ENCODE measurements around the gene KCNH5.

Gene KCNH5

DNA sequence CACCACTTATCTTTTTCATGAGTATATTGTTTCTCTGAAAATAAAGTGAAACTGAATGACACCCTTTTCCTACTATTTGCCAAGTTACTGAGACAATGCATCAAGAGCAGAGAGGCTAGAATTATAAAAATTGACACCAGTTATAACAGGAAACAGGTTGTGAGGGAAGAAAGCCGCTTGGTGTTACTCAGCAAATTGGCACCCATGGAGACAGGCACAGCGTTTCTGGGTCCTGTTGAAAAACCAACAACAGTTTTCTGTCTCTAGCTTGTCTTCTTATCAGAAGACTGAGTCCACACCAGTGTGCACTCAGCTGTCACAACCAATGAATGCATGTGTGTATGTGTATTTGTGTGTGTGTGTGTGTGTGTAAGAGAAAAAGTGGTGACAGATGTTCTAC, 267.7 kb downstream of the KCNH5 start:
- TF ChIP-seq EZH2 (IDR thresholded peaks at IDR 0.05; ENCODE audit: borderline replicate concordance, low read depth, low read length, severe bottlenecking): no peak
- TF ChIP-seq, protein P1, sequence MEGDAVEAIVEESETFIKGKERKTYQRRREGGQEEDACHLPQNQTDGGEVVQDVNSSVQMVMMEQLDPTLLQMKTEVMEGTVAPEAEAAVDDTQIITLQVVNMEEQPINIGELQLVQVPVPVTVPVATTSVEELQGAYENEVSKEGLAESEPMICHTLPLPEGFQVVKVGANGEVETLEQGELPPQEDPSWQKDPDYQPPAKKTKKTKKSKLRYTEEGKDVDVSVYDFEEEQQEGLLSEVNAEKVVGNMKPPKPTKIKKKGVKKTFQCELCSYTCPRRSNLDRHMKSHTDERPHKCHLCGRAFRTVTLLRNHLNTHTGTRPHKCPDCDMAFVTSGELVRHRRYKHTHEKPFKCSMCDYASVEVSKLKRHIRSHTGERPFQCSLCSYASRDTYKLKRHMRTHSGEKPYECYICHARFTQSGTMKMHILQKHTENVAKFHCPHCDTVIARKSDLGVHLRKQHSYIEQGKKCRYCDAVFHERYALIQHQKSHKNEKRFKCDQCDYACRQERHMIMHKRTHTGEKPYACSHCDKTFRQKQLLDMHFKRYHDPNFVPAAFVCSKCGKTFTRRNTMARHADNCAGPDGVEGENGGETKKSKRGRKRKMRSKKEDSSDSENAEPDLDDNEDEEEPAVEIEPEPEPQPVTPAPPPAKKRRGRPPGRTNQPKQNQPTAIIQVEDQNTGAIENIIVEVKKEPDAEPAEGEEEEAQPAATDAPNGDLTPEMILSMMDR (IDR thresholded peaks at IDR 0.05; ENCODE audit: borderline replicate concordance, extremely low read depth, low read length, poor library complexity, severe bottlenecking): no peak
- Histone ChIP-seq H3K9ac (ENCODE audit: low read depth, low read length) (no peak overlapping the region), H3K27ac (ENCODE audit: low read length) (no peak overlapping the region), H3K4me1 (ENCODE audit: insufficient read depth, low read length) (no peaks in the 10 kb centered on the region), H3K27me3 (ENCODE audit: insufficient read depth, low read length, poor library complexity) (peaks cover 6% of the 10 kb centered on the region), H4K20me1 (ENCODE audit: insufficient read depth, low read length) (no peaks in the 10 kb centered on the region), H3K4me3 (ENCODE audit: low read depth in 1 of 2, low read length in 2 of 2) (no peak overlapping the region), H3K79me2 (ENCODE audit: insufficient read depth, low read length) (no peaks in the 10 kb centered on the region), H2AFZ (ENCODE audit: low read depth, low read length) (no peak overlapping the region), H3K4me2 (ENCODE audit: insufficient read depth, low read length) (no peak overlapping the region), H3K9me3 (ENCODE audit: insufficient read depth, low read length, severe bottlenecking) (no peaks in the 10 kb centered on the region), H3K36me3 (ENCODE audit: insufficient read depth, low read length) (no peaks in the 10 kb centered on the region)
- ATAC-seq (ENCODE audit: insufficient read depth, low read depth) (no peak), DNase-seq (no peak)

DNA sequence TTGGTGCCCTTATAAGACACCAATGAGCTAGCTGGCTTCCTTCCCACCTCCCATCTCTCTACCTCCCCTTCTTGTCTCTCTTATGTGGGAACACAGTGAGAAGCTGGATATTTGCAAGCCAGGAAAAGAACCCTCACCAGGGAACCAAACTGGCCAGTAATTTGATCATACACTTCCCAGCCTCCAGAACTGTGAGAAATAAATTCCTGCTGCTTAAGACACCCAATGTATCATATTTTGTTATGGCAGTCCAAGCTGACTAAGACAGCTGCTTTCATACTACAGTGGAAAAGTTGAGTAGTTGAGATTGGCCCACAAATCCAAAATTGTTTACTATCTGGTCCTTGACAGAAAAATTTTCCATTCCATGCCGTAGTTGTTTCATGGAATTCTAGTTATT, 269.0 kb downstream of the KCNH5 start:
- H3K4me2 ChIP-seq (ENCODE audit: insufficient read depth, low read length): no peak overlapping the region
- H3K4me3 ChIP-seq (ENCODE audit: low read depth in 1 of 2, low read length in 2 of 2): no peak overlapping the region
- TF ChIP-seq, protein P1 (IDR thresholded peaks at IDR 0.05; ENCODE audit: borderline replicate concordance, extremely low read depth, low read length, poor library complexity, severe bottlenecking): no peak
- TF ChIP-seq EZH2 (IDR thresholded peaks at IDR 0.05; ENCODE audit: borderline replicate concordance, low read depth, low read length, severe bottlenecking): no peak
- no peaks in the 10 kb centered on the region for H3K4me1 ChIP-seq (ENCODE audit: insufficient read depth, low read length)
- no peaks in the 10 kb centered on the region for H4K20me1 ChIP-seq (ENCODE audit: insufficient read depth, low read length)
- no peak for ATAC-seq (ENCODE audit: insufficient read depth, low read depth)
- H3K27me3 ChIP-seq (ENCODE audit: insufficient read depth, low read length, poor library complexity): peaks cover 6% of the 10 kb centered on the region
- no peaks in the 10 kb centered on the region for H3K9me3 ChIP-seq (ENCODE audit: insufficient read depth, low read length, severe bottlenecking)
- no peaks in the 10 kb centered on the region for H3K79me2 ChIP-seq (ENCODE audit: insufficient read depth, low read length)
- no peak for DNase-seq
- no peak overlapping the region for H2AFZ ChIP-seq (ENCODE audit: low read depth, low read length)
- no peaks in the 10 kb centered on the region for H3K36me3 ChIP-seq (ENCODE audit: insufficient read depth, low read length)
- no peak overlapping the region for H3K9ac ChIP-seq (ENCODE audit: low read depth, low read length)
- H3K27ac ChIP-seq (ENCODE audit: low read length): no peak overlapping the region

DNA sequence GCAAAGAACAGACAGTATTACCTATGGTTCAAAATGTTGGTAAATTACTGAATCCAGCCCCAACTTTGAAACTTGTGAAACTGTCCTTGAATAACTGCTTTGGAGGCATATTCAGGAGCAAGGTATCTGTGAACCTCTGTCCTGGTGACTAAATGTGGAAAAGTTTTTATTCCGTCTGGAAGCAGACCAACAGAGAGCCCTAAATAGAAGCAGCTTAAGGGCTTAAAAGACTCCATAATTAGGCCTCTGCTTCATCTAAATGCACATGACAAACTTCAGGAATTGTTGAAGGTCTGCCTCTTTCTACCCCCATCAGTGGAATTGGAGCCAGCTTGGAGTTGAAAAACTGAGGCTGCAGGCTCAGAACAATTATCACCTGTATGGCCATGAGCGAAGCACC, 276.5 kb downstream of the KCNH5 start:
- H3K79me2 ChIP-seq (ENCODE audit: insufficient read depth, low read length): no peaks in the 10 kb centered on the region
- ATAC-seq (ENCODE audit: insufficient read depth, low read depth) (no peak), DNase-seq (no peak)
- H4K20me1 ChIP-seq (ENCODE audit: insufficient read depth, low read length): no peaks in the 10 kb centered on the region
- peaks cover 3% of the 10 kb centered on the region for H3K27me3 ChIP-seq (ENCODE audit: insufficient read depth, low read length, poor library complexity)
- no peaks in the 10 kb centered on the region for H3K4me1 ChIP-seq (ENCODE audit: insufficient read depth, low read length)
- no peaks in the 10 kb centered on the region for H3K9me3 ChIP-seq (ENCODE audit: insufficient read depth, low read length, severe bottlenecking)
- no peak overlapping the region for H3K9ac ChIP-seq (ENCODE audit: low read depth, low read length)
- H3K36me3 ChIP-seq (ENCODE audit: insufficient read depth, low read length): no peaks in the 10 kb centered on the region
- no peak overlapping the region for H3K27ac ChIP-seq (ENCODE audit: low read length)
- no peak overlapping the region for H3K4me3 ChIP-seq (ENCODE audit: low read depth in 1 of 2, low read length in 2 of 2)
- TF ChIP-seq, protein P1 (IDR thresholded peaks at IDR 0.05; ENCODE audit: borderline replicate concordance, extremely low read depth, low read length, poor library complexity, severe bottlenecking): no peak
- no peak for TF ChIP-seq EZH2 (IDR thresholded peaks at IDR 0.05; ENCODE audit: borderline replicate concordance, low read depth, low read length, severe bottlenecking)
- H3K4me2 ChIP-seq (ENCODE audit: insufficient read depth, low read length): no peak overlapping the region
- no peak overlapping the region for H2AFZ ChIP-seq (ENCODE audit: low read depth, low read length)

DNA sequence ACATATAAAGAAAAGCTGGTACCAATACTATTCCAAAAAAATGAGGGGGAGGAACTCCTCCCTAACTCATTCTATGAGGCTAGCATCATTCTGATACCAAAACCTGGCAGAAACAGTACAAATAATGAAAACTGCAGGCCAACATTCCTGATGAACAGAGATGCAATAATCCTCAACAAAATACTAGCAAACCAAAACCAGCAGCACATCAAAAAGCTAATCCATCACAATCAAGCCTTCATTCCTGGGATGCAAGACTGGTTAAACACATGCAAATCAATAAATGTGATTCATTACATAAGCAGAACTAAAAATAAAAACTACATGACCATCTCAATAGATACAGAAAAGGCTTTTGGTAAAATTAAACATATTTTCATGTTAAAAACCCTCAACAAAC, 281.3 kb downstream of the KCNH5 start:
- TF ChIP-seq EZH2 (IDR thresholded peaks at IDR 0.05; ENCODE audit: borderline replicate concordance, low read depth, low read length, severe bottlenecking): no peak
- TF ChIP-seq, protein P1 (IDR thresholded peaks at IDR 0.05; ENCODE audit: borderline replicate concordance, extremely low read depth, low read length, poor library complexity, severe bottlenecking): no peak
- ATAC-seq (ENCODE audit: insufficient read depth, low read depth) (no peak), DNase-seq (no peak)

More for the DNA sequence above, 281.3 kb downstream of the KCNH5 start:
- no peaks in the 10 kb centered on the region for H3K4me1 ChIP-seq (ENCODE audit: insufficient read depth, low read length)
- H3K9me3 ChIP-seq (ENCODE audit: insufficient read depth, low read length, severe bottlenecking): no peaks in the 10 kb centered on the region
- no peak overlapping the region for H2AFZ ChIP-seq (ENCODE audit: low read depth, low read length)
- no peaks in the 10 kb centered on the region for H4K20me1 ChIP-seq (ENCODE audit: insufficient read depth, low read length)
- H3K36me3 ChIP-seq (ENCODE audit: insufficient read depth, low read length): no peaks in the 10 kb centered on the region
- H3K27ac ChIP-seq (ENCODE audit: low read length): no peak overlapping the region
- no peaks in the 10 kb centered on the region for H3K27me3 ChIP-seq (ENCODE audit: insufficient read depth, low read length, poor library complexity)
- no peak overlapping the region for H3K4me2 ChIP-seq (ENCODE audit: insufficient read depth, low read length)
- no peak overlapping the region for H3K9ac ChIP-seq (ENCODE audit: low read depth, low read length)
- H3K79me2 ChIP-seq (ENCODE audit: insufficient read depth, low read length): no peaks in the 10 kb centered on the region
- H3K4me3 ChIP-seq (ENCODE audit: low read depth in 1 of 2, low read length in 2 of 2): no peak overlapping the region
